Prostate gland (tissue), 2 donors: Measurements from ENCODE around the gene FGGY. TPM values are rescaled to one million over a fixed set of nuclear protein-coding genes. Genes with fewer than 3 reads are reported as not detected.
A peak's percentile ranks its signal among the peaks of the same experiment; 100 is the strongest.

Source experiments
- DNase-seq: peaks from one replicate; pipeline ENCODE4 v3.0.0-alpha.2; 2019; ENCODE audit warnings: low spot score
- H3K27ac ChIP-seq, 2 donors: fragments of 200-600 bp; sonication (generic); 2 replicates each; pipeline ENCODE4 v1.5.1; 2017 to 2019
- H3K27me3 ChIP-seq: fragments of 200-600 bp; sonication (generic); replicated peaks from 2 replicates; pipeline ENCODE4 v1.5.1; 2019; ENCODE audit not compliant: insufficient read depth
- H3K36me3 ChIP-seq, 2 donors: fragments of 200-600 bp; sonication (generic); 1 replicate in 1 of 2; 2 replicates in 1 of 2; pipeline versions ENCODE4 v1.5.1 to v1.8.1; 2017 to 2019
- H3K4me1 ChIP-seq: fragments of 200-600 bp; sonication (generic); replicated peaks from 2 replicates; pipeline ENCODE4 v1.5.1; 2019
- H3K4me3 ChIP-seq, 2 donors: fragments of 200-600 bp; sonication (generic); 2 replicates each; pipeline ENCODE4 v1.5.1; 2017 to 2019
- H3K9me3 ChIP-seq: fragments of 200-600 bp; sonication (generic); 2 replicates; pipeline ENCODE4 v1.5.1; 2017
- CTCF ChIP-seq, 4 experiments: fragments of 200-600 bp in 2 of 4; fragments of 450-650 bp in 2 of 4; sonication (generic) in 2 of 4; IDR thresholded peaks; 1 replicate in 3 of 4; 2 replicates in 1 of 4; pipeline ENCODE4 v1.5.1; 2016 to 2019; ENCODE audit warnings: antibody characterized with exemption in 4 of 4, mild to moderate bottlenecking in 2 of 4, moderate library complexity in 2 of 4
- POLR2A ChIP-seq: fragments of 450-650 bp; IDR thresholded peaks from one replicate; pipeline ENCODE4 v1.6.1; 2016; ENCODE audit warnings: antibody characterized with exemption, mild to moderate bottlenecking
- POLR2AphosphoS5 ChIP-seq: sonication (generic); formaldehyde crosslinking; IDR thresholded peaks from one replicate; pipeline ENCODE4 v1.6.1; 2017; ENCODE audit warnings: antibody characterized with exemption
- WGBS: methylation state at CpG from one replicate; pipeline ENCODE4 v1.1.5; 2018; 5-methylcytosine and 5-hydroxymethylcytosine counted together
- intact Hi-C: fragments of 100-400 bp; cut with DNase I; formaldehyde crosslinking; loops from one replicate; pipeline ENCODE4 v1.14.2; 2022
- total RNA-seq, 2 donors: library from RNA; depleted of rRNA; stranded (reverse); fragments of >200 nt; gene quantifications; one replicate each; pipeline ENCODE4 v1.1.0, GENCODE V29; 2016

The FGGY gene
- total RNA-seq, 2 donors from 2014 or later = 28.6 to 32.2 TPM

- intact Hi-C loops = no loop called here
- TF ChIP-seq POLR2A (no peak), CTCF (IDR thresholded peaks at IDR 0.05) (no peak), POLR2AphosphoS5 (peak; percentile 40)
- peak overlapping the region in 1 of 2 donors; percentile 38 for H3K27ac ChIP-seq
- no peak overlapping the region for H3K4me3 ChIP-seq
- no peaks in the 10 kb centered on the region for H3K36me3 ChIP-seq
- WGBS = 36% methylated on average over 3 of the region's 3 CpGs
- H3K4me1 ChIP-seq = peaks cover 3% of the 10 kb centered on the region
- H3K27me3 ChIP-seq = no peaks in the 10 kb centered on the region
- no peaks in the 10 kb centered on the region for H3K9me3 ChIP-seq
- no peak for DNase-seq
Observed at GRCh38 chr1:59738152-59738551, 441.3 kb downstream of the FGGY start.

DNA sequence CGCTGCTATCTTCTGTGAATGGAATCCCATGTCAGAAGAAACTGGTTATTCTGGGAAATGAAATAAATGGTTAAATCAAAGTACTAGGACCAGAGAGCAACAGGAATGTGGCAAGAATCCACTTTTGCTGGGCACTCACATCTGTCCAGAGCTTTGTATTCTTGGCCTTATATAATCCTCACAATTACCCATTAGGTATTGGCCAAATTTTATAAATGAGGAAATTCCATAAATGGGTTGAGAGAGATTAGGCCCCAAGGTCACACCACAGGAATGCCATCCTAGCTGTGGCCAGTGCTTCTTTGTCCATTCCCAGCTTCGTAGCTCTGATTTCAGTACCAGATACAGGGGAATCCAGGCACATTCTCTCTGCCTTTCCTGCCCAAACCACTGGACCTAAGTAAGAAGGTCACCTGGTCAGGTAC, 441.7 kb downstream of the FGGY start:
- H3K4me3 ChIP-seq = no peak overlapping the region
- no peaks in the 10 kb centered on the region for H3K27me3 ChIP-seq
- WGBS = 91% methylated on average over 2 of the region's 2 CpGs
- DNase-seq = no peak
- no peaks in the 10 kb centered on the region for H3K36me3 ChIP-seq
- peaks cover 4% of the 10 kb centered on the region for H3K4me1 ChIP-seq
- TF ChIP-seq CTCF (IDR thresholded peaks at IDR 0.05) (no peak), POLR2AphosphoS5 (no peak), POLR2A (no peak)
- intact Hi-C loops = no loop called here
- H3K27ac ChIP-seq = peak overlapping the region in 1 of 2 donors; percentile 38
- no peaks in the 10 kb centered on the region for H3K9me3 ChIP-seq

DNA sequence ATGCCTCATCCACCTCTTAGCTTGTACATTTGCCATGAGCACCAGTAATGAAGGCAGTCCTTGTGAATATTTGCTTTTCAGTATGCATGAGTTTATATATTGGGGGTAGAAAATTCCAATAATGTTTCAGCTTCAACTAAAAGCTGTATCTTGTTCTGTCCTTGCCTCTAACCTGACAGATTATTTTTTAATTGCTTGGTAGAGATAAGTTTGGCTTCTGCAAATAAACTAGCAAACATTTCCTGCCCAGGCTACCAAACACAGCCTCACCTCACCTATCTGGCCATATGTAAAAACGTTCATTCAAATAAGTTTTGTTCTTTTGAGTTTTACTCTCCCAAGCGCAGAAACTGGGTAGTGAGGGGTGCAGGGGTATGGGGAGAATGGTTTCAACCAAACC, 442.2 kb downstream of the FGGY start:
- Histone ChIP-seq H3K4me3 (no peak overlapping the region), H3K36me3 (no peaks in the 10 kb centered on the region), H3K9me3 (no peaks in the 10 kb centered on the region), H3K27me3 (no peaks in the 10 kb centered on the region), H3K4me1 (peaks cover 4% of the 10 kb centered on the region), H3K27ac (peak overlapping the region in 1 of 2 donors; percentile 38)
- TF ChIP-seq POLR2A (no peak), POLR2AphosphoS5 (no peak), CTCF (IDR thresholded peaks at IDR 0.05) (no peak)
- intact Hi-C loops = no loop called here
- no peak for DNase-seq
- WGBS = 76% methylated on average over 2 of the region's 2 CpGs

GRCh38 chr1:59742526-59742925, 445.6 kb downstream of the FGGY start:
- H3K9me3 ChIP-seq = no peaks in the 10 kb centered on the region
- H3K27me3 ChIP-seq = no peaks in the 10 kb centered on the region
- WGBS = 35% methylated on average over 2 of the region's 2 CpGs
- intact Hi-C loops = no loop called here
- no peak overlapping the region for H3K4me3 ChIP-seq
- TF ChIP-seq POLR2AphosphoS5 (no peak), CTCF (IDR thresholded peaks at IDR 0.05) (no peak), POLR2A (no peak)
- peaks cover 4% of the 10 kb centered on the region for H3K4me1 ChIP-seq
- H3K27ac ChIP-seq = peak overlapping the region; percentile 68 to 80
- DNase-seq = no peak
- no peaks in the 10 kb centered on the region for H3K36me3 ChIP-seq

- intact Hi-C loops = no loop called here
- TF ChIP-seq CTCF (IDR thresholded peaks at IDR 0.05) (no peak), POLR2A (no peak), POLR2AphosphoS5 (peak; percentile 84)
- peaks cover 4% of the 10 kb centered on the region for H3K4me1 ChIP-seq
- no peaks in the 10 kb centered on the region for H3K36me3 ChIP-seq
- H3K27ac ChIP-seq = peak overlapping the region; percentile 68 to 80
- WGBS = 38% methylated on average over 3 of the region's 3 CpGs
- no peak overlapping the region for H3K4me3 ChIP-seq
- H3K27me3 ChIP-seq = no peaks in the 10 kb centered on the region
- H3K9me3 ChIP-seq = no peaks in the 10 kb centered on the region
- DNase-seq = no peak
Observed at GRCh38 chr1:59743324-59744091, 446.6 kb downstream of the FGGY start.
